GM12878 (cell line): Measurements from ENCODE around the gene GNAT3. TPM values are rescaled to one million over a fixed set of nuclear protein-coding genes. Genes with fewer than 3 reads are reported as not detected.

Experiments used
- ATAC-seq: fragments of 200-7000 bp; cut with Tn5 transposase; 3 replicates; pipeline ENCODE4 v1.9.1; 2020; ENCODE audit warnings: mild to moderate bottlenecking, moderate library complexity
- BruUV-seq: library from RNA; stranded (reverse); fragments of 400-500 nt; replicated peaks from 2 replicates; lab custom pipeline; 2021; lab: Mats Ljungman, UMichigan
- CTCF ChIA-PET: fragments of 300-600 bp; sonication (Branson Sonifier 250); formaldehyde crosslinking; extraction: SDS; loops from one replicate; lab custom pipeline; 2021; ENCODE audit warnings: inconsistent platforms; lab: Yijun Ruan, JAX
- POLR2A ChIA-PET: fragments of 350-600 bp; formaldehyde crosslinking; extraction: SDS; loops from one replicate; lab custom pipeline; 2021; ENCODE audit warnings: inconsistent platforms; lab: Charles Lee
- RAD21 ChIA-PET: fragments of 300-600 bp; sonication (Branson Sonifier 250); formaldehyde crosslinking; loops from one replicate; lab custom pipeline; 2023; ENCODE audit warnings: antibody characterized with exemption; ENCODE audit not compliant: unreplicated experiment; lab: Charles Lee
- SMC1A ChIA-PET: fragments of 300-600 bp; sonication (Branson Sonifier 250); formaldehyde crosslinking; loops from one replicate; lab custom pipeline; 2023; ENCODE audit not compliant: unreplicated experiment, uncharacterized antibody; lab: Charles Lee
- DNase-seq: peaks from one replicate; pipeline ENCODE4 v3.0.0-alpha.2; 2011; ENCODE audit warnings: low read depth, low spot score
- FAIRE-seq: peaks from 3 replicates; lab custom pipeline; 2011; peaks lifted over from hg19 to GRCh38; lab: Jason Lieb, UNC
- H2AFZ ChIP-seq: 2 replicates; pipeline ENCODE4 v1.6.0; 2011; ENCODE audit warnings: low read depth, low read length, control low read depth; ENCODE audit not compliant: control insufficient read depth
- H3K27ac ChIP-seq: 2 replicates; pipeline ENCODE4 v1.5.1; 2011; ENCODE audit warnings: control low read depth; ENCODE audit not compliant: control insufficient read depth, insufficient read depth
- H3K27me3 ChIP-seq, 2 experiments: replicated peaks in 1 of 2; 2 replicates each; pipeline versions ENCODE4 v1.6.0 to v1.6.1; 2011; ENCODE audit warnings: low read length in 1 of 2; ENCODE audit not compliant: control insufficient read depth in 2 of 2, insufficient read depth in 2 of 2
- H3K36me3 ChIP-seq, 2 experiments: 2 replicates each; pipeline ENCODE4 v1.5.1; 2011; ENCODE audit warnings: low read length in 1 of 2; ENCODE audit not compliant: control insufficient read depth in 2 of 2, insufficient read depth in 2 of 2
- H3K4me1 ChIP-seq: 2 replicates; pipeline ENCODE4 v1.6.1; 2011; ENCODE audit warnings: mild to moderate bottlenecking, low read length, moderate library complexity, mixed read lengths; ENCODE audit not compliant: control insufficient read depth, insufficient read depth
- H3K4me2 ChIP-seq: 2 replicates; pipeline ENCODE4 v1.6.0; 2011; ENCODE audit warnings: control low read depth; ENCODE audit not compliant: control insufficient read depth, insufficient read depth
- H3K4me3 ChIP-seq: fragments of 200-600 bp; sonication (generic); 2 replicates; pipeline ENCODE4 v1.5.1; 2016
- H3K79me2 ChIP-seq: 2 replicates; pipeline ENCODE4 v1.6.0; 2011; ENCODE audit warnings: low read length; ENCODE audit not compliant: control insufficient read depth, insufficient read depth
- H3K9ac ChIP-seq: 2 replicates; pipeline ENCODE4 v1.8.0; 2011; ENCODE audit warnings: low read length, control low read depth, mixed read lengths; ENCODE audit not compliant: control insufficient read depth, insufficient read depth
- H3K9me3 ChIP-seq: replicated peaks from 3 replicates; pipeline ENCODE4 v1.5.1; 2011; ENCODE audit warnings: mild to moderate bottlenecking, low read length; ENCODE audit not compliant: control insufficient read depth, insufficient read depth
- H4K20me1 ChIP-seq: 2 replicates; pipeline ENCODE4 v1.6.0; 2011; ENCODE audit not compliant: control insufficient read depth, insufficient read depth
- ATF7 ChIP-seq: fragments of 450-650 bp; IDR thresholded peaks from 2 replicates; pipeline ENCODE4 v1.6.1; 2016; ENCODE audit warnings: low read depth, mild to moderate bottlenecking
- CHD4 ChIP-seq: fragments of 200-600 bp; sonication (generic); IDR thresholded peaks from 2 replicates; pipeline ENCODE4 v1.6.1; 2016; ENCODE audit warnings: mild to moderate bottlenecking
- GABPA ChIP-seq: IDR thresholded peaks from 2 replicates; pipeline ENCODE4 v1.6.1; 2014; ENCODE audit warnings: antibody characterized with exemption, low read depth, mild to moderate bottlenecking, inconsistent platforms
- KDM1A ChIP-seq: fragments of 200-600 bp; sonication (generic); IDR thresholded peaks from 2 replicates; pipeline ENCODE4 v1.6.1; 2016; ENCODE audit warnings: borderline replicate concordance
- PML ChIP-seq: IDR thresholded peaks from 2 replicates; pipeline ENCODE4 v1.6.1; 2012; ENCODE audit warnings: low read length, inconsistent platforms
- POLR2AphosphoS2 ChIP-seq: IDR thresholded peaks from 2 replicates; pipeline ENCODE4 v1.6.1; 2011; ENCODE audit warnings: low read depth, mild to moderate bottlenecking, low read length, improper control_type of control experiment, moderate library complexity
- SMC3 ChIP-seq: IDR thresholded peaks from 2 replicates; pipeline ENCODE4 v1.6.1; 2011; ENCODE audit warnings: low read length, improper control_type of control experiment, borderline replicate concordance
- STAT3 ChIP-seq: IDR thresholded peaks from 2 replicates; pipeline ENCODE4 v1.6.1; 2011; ENCODE audit warnings: low read depth, low read length, improper control_type of control experiment
- TAF1 ChIP-seq: IDR thresholded peaks from 2 replicates; pipeline ENCODE4 v1.6.1; 2011; ENCODE audit warnings: mild to moderate bottlenecking, low read depth, low read length, borderline replicate concordance
- TCF12 ChIP-seq: IDR thresholded peaks from 2 replicates; pipeline ENCODE4 v1.6.1; 2011; ENCODE audit warnings: low read depth, mild to moderate bottlenecking, low read length
- TCF7 ChIP-seq: IDR thresholded peaks from 2 replicates; pipeline ENCODE4 v1.6.1; 2014; ENCODE audit warnings: antibody characterized with exemption, borderline replicate concordance
- ZNF217 ChIP-seq: fragments of 450-650 bp; IDR thresholded peaks from 2 replicates; pipeline ENCODE4 v1.6.1; 2017; ENCODE audit warnings: antibody characterized with exemption, mild to moderate bottlenecking
- WGBS: methylation state at CpG from one replicate; pipeline ENCODE4 v1.1.6; 2016; ENCODE audit warnings: low lambda C conversion rate; ENCODE audit not compliant: insufficient replicate concordance, insufficient coverage; ENCODE audit errors: missing lambda C conversion rate; 5-methylcytosine and 5-hydroxymethylcytosine counted together
- in situ Hi-C: fragments of 300-500 bp; cut with MboI; formaldehyde crosslinking; loops from 9 replicates; pipeline ENCODE4 v1.14.3; 2018; ENCODE audit warnings: mixed read lengths
- intact Hi-C: fragments of 100-400 bp; cut with micrococcal nuclease; formaldehyde crosslinking; loops from one replicate; pipeline ENCODE4 v1.14.2; 2022; ENCODE audit not compliant: unreplicated experiment
- polyA plus RNA-seq, 11 experiments: library from polyadenylated mRNA; depleted of rRNA in 4 of 11; unstranded in 6 of 11; stranded (reverse) in 5 of 11; fragments of >200 nt; fragmentation: Nextera tagmentation in 4 of 11; fragmentation: Illumina TruSeq in 1 of 11; extraction: Ambion mirVana in 4 of 11; extraction: Trizol in 1 of 11; gene quantifications; 1 replicate in 1 of 11; 2 replicates in 10 of 11; pipeline versions ENCODE4 v1.2.1 to v1.2.3, GENCODE V29; 2011 to 2016; ENCODE audit warnings: inconsistent platforms in 2 of 11, missing spikeins in 2 of 11, low read depth in 1 of 11
- total RNA-seq, 4 experiments: library from RNA; depleted of rRNA in 3 of 4; stranded (reverse); fragments of >200 nt in 3 of 4; fragmentation: Illumina TruSeq in 1 of 4; extraction: Trizol in 1 of 4; gene quantifications; 2 replicates each; pipeline versions ENCODE4 v1.2.1 to v1.2.3, GENCODE V29; 2013 to 2021
- TF ChIP-seq, protein P1 (sequence below): IDR thresholded peaks from 2 replicates; pipeline ENCODE4 v1.6.1; 2012; ENCODE audit warnings: low read depth, low read length, improper control_type of control experiment
- TF ChIP-seq, protein P2 (sequence below): fragments of 450-650 bp; conservative IDR thresholded peaks from 2 replicates; pipeline ENCODE4 v1.6.1; 2017; ENCODE audit warnings: mild to moderate bottlenecking, moderate library complexity

GNAT3 gene
- total and polyA plus RNA-seq, 10 of the 15 experiments (the other 5 are each of a cell fraction or from before 2014, with no cell fraction given) = 1.7 to 8.3 (median 5.8) TPM; not detected in 1

DNA sequence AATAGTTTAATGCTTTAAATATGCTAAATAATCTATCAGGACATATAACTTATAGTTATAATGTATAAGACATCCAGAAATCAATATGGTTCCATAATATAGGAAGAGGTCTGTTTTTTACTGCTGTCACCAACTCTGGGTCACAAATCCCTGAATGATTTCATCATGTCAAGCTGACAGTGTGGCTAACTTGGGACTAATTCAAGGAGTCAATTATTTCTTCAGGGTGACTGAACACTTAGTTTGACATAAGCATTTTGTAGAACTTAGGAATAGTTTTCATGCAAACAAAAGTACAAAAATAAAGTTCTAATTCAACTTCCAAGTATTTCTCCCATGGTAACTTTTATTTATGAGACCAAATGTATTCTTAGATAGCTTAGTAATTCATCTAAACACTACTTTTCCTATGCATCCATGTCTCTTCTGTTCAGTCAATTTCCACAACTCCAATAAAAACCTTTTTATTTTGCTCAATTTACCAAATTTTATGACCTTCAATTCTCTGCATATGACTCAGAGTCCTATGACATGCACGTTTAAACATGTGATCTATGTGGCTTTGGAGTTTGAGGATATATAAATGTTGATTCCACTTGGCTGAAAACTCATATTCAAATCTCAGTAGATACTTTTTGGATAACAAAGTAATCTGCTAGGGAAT, 40.3 kb upstream of the GNAT3 start:
- WGBS = 0% methylated on average over 1 of the region's 1 CpG
- SMC1A ChIA-PET = no interaction called here
- POLR2A ChIA-PET = no interaction called here
- no peaks in the 10 kb centered on the region for H3K9me3 ChIP-seq
- H2AFZ ChIP-seq = no peak overlapping the region
- H3K4me3 ChIP-seq = no peak overlapping the region
- H3K27ac ChIP-seq = no peak overlapping the region
- CTCF ChIA-PET = interaction anchor here (0.6 kb wide), 1 partner anchor 385 kb away, joined by 3 read pairs; no protein-coding TSS in a partner anchor
- no peaks in the 10 kb centered on the region for H3K36me3 ChIP-seq
- H4K20me1 ChIP-seq = no peaks in the 10 kb centered on the region
- H3K4me2 ChIP-seq = no peak overlapping the region
- FAIRE-seq (no peak), ATAC-seq (no peak), DNase-seq (no peak)
- no peak overlapping the region for H3K9ac ChIP-seq
- TF ChIP-seq, protein P1, sequence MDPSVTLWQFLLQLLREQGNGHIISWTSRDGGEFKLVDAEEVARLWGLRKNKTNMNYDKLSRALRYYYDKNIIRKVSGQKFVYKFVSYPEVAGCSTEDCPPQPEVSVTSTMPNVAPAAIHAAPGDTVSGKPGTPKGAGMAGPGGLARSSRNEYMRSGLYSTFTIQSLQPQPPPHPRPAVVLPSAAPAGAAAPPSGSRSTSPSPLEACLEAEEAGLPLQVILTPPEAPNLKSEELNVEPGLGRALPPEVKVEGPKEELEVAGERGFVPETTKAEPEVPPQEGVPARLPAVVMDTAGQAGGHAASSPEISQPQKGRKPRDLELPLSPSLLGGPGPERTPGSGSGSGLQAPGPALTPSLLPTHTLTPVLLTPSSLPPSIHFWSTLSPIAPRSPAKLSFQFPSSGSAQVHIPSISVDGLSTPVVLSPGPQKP = no peak
- TF ChIP-seq TAF1 = no peak
- no peak for TF ChIP-seq SMC3
- TF ChIP-seq, protein P2, sequence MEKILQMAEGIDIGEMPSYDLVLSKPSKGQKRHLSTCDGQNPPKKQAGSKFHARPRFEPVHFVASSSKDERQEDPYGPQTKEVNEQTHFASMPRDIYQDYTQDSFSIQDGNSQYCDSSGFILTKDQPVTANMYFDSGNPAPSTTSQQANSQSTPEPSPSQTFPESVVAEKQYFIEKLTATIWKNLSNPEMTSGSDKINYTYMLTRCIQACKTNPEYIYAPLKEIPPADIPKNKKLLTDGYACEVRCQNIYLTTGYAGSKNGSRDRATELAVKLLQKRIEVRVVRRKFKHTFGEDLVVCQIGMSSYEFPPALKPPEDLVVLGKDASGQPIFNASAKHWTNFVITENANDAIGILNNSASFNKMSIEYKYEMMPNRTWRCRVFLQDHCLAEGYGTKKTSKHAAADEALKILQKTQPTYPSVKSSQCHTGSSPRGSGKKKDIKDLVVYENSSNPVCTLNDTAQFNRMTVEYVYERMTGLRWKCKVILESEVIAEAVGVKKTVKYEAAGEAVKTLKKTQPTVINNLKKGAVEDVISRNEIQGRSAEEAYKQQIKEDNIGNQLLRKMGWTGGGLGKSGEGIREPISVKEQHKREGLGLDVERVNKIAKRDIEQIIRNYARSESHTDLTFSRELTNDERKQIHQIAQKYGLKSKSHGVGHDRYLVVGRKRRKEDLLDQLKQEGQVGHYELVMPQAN = no peak
- TF ChIP-seq POLR2AphosphoS2 = no peak
- TF ChIP-seq ZNF217 = no peak
- TF ChIP-seq TCF7 = no peak
- TF ChIP-seq GABPA = no peak
- no peak for TF ChIP-seq CHD4
- no peak for TF ChIP-seq KDM1A
- TF ChIP-seq STAT3 = no peak
- TF ChIP-seq TCF12 = no peak
- TF ChIP-seq ATF7 = no peak
- TF ChIP-seq PML = no peak
- H3K27me3 ChIP-seq = no peaks in the 10 kb centered on the region
- no peaks in the 10 kb centered on the region for H3K79me2 ChIP-seq
- no TSS peak for BruUV-seq
- intact Hi-C loops = no loop called here
- RAD21 ChIA-PET = no interaction called here
- no peaks in the 10 kb centered on the region for H3K4me1 ChIP-seq
- in situ Hi-C loops = no loop called here
